Measurements from ENCODE around the gene NR4A2. TPM values are rescaled to one million over a fixed set of nuclear protein-coding genes. Genes with fewer than 3 reads are reported as not detected.

The NR4A2 gene
- total RNA-seq, 2 experiments from 2014 or later: 29.7 to 32.9 TPM

- Mint-ChIP-seq H3K4me3 (no peak overlapping the region), H3K4me1 (ENCODE audit: low read depth) (peaks cover 40% of the 10 kb centered on the region), H3K27me3 (ENCODE audit: low read depth) (no peaks in the 10 kb centered on the region), H3K27ac (peak overlapping the region; percentile 36), H3K36me3 (ENCODE audit: low read depth) (peaks cover 1% of the 10 kb centered on the region), H3K9me3 (no peaks in the 10 kb centered on the region)
- DNase-seq: no peak
- intact Hi-C loops (cut with micrococcal nuclease): no loop called here
- CTCF ChIA-PET: interaction anchor here (1.6 kb wide), 1 partner anchor 98 kb away, joined by 4 read pairs; no protein-coding TSS in a partner anchor
These were observed 6.1 kb upstream of the NR4A2 start for GRCh38 chr2:156338578-156338977.

GRCh38 chr2:156334496-156335478, 2.3 kb upstream of the NR4A2 start:
- Mint-ChIP-seq H3K36me3 (ENCODE audit: low read depth) (peaks cover 20% of the 10 kb centered on the region), H3K4me1 (ENCODE audit: low read depth) (peaks cover 48% of the 10 kb centered on the region), H3K27ac (peak overlapping the region; percentile 95), H3K4me3 (peak overlapping the region; percentile 87), H3K27me3 (ENCODE audit: low read depth) (no peaks in the 10 kb centered on the region), H3K9me3 (no peaks in the 10 kb centered on the region)
- CTCF ChIA-PET: interaction anchor here (0.7 to 3.2 kb wide), 21 partner anchors 8 to 383 kb away, joined by 3 to 44 read pairs (median 3); no protein-coding TSS in a partner anchor
- DNase-seq: peak; percentile 87
- intact Hi-C loops (cut with micrococcal nuclease): loop anchor here (1.0 to 5.0 kb wide), 9 partner anchors 51 to 1293 kb away; partner anchors contain the start of genes ACVR1C and CYTIP

- intact Hi-C loops (cut with micrococcal nuclease): loop anchor here (1.0 to 5.0 kb wide), 9 partner anchors 7 to 1565 kb away; partner anchors contain the start of genes ACVR1C and CYTIP
- Mint-ChIP-seq H3K27me3 (ENCODE audit: low read depth) (no peaks in the 10 kb centered on the region), H3K4me1 (ENCODE audit: low read depth) (peaks cover 46% of the 10 kb centered on the region), H3K27ac (peak overlapping the region; percentile 95), H3K4me3 (peak overlapping the region; percentile 87), H3K9me3 (no peaks in the 10 kb centered on the region), H3K36me3 (ENCODE audit: low read depth) (peaks cover 26% of the 10 kb centered on the region)
- DNase-seq: peak; percentile 76
- CTCF ChIA-PET: interaction anchor here (0.9 to 3.2 kb wide), 7 partner anchors 9 to 255 kb away, joined by 3 to 44 read pairs (median 7); no protein-coding TSS in a partner anchor
These were observed 1.5 kb upstream of the NR4A2 start for GRCh38 chr2:156333951-156334495.

- Mint-ChIP-seq H3K4me3 (peak overlapping the region; percentile 87), H3K36me3 (ENCODE audit: low read depth) (peaks cover 32% of the 10 kb centered on the region), H3K9me3 (no peaks in the 10 kb centered on the region), H3K27ac (peak overlapping the region; percentile 95), H3K27me3 (ENCODE audit: low read depth) (no peaks in the 10 kb centered on the region), H3K4me1 (ENCODE audit: low read depth) (peaks cover 45% of the 10 kb centered on the region)
- no peak for DNase-seq
- intact Hi-C loops (cut with micrococcal nuclease): loop anchor here (1.0 to 5.0 kb wide), 7 partner anchors 8 to 1565 kb away; partner anchors contain the start of genes ACVR1C and CYTIP
- CTCF ChIA-PET: interaction anchor here (0.6 to 3.2 kb wide), 4 partner anchors 10 to 256 kb away, joined by 4 to 44 read pairs (median 20); no protein-coding TSS in a partner anchor
These were observed 891 bp upstream of the NR4A2 start for GRCh38 chr2:156333274-156333950.

- Mint-ChIP-seq H3K36me3 (ENCODE audit: low read depth) (peaks cover 44% of the 10 kb centered on the region), H3K4me3 (peak overlapping the region; percentile 87), H3K27ac (peak overlapping the region; percentile 95), H3K4me1 (ENCODE audit: low read depth) (peaks cover 45% of the 10 kb centered on the region), H3K9me3 (no peaks in the 10 kb centered on the region), H3K27me3 (ENCODE audit: low read depth) (no peaks in the 10 kb centered on the region)
- no peak for DNase-seq
- CTCF ChIA-PET: interaction anchor here (1.4 kb wide), 1 partner anchor 24 kb away, joined by 3 read pairs; no protein-coding TSS in a partner anchor
- intact Hi-C loops (cut with micrococcal nuclease): loop anchor here (1.0 to 5.0 kb wide), 7 partner anchors 104 to 1567 kb away; partner anchors contain the start of genes ACVR1C, CYTIP and GPD2
These were observed 312 bp downstream of the NR4A2 start for GRCh38 chr2:156332284-156332533.

GRCh38 chr2:156331572-156332283, 793 bp downstream of the NR4A2 start:
- DNase-seq: peak; percentile 82
- Mint-ChIP-seq H3K9me3 (no peaks in the 10 kb centered on the region), H3K27ac (peak overlapping the region; percentile 95), H3K4me1 (ENCODE audit: low read depth) (peaks cover 45% of the 10 kb centered on the region), H3K27me3 (ENCODE audit: low read depth) (no peaks in the 10 kb centered on the region), H3K4me3 (peak overlapping the region; percentile 87), H3K36me3 (ENCODE audit: low read depth) (peaks cover 48% of the 10 kb centered on the region)
- intact Hi-C loops (cut with micrococcal nuclease): loop anchor here (1.0 to 5.0 kb wide), 9 partner anchors 9 to 1567 kb away; partner anchors contain the start of genes ACVR1C, CYTIP and GPD2
- CTCF ChIA-PET: interaction anchor here (1.1 to 2.6 kb wide), 3 partner anchors 9 to 258 kb away, joined by 3 to 15 read pairs (median 6); no protein-coding TSS in a partner anchor

- peaks cover 64% of the 10 kb centered on the region for H3K36me3 Mint-ChIP-seq (ENCODE audit: low read depth)
- H3K9me3 Mint-ChIP-seq: no peaks in the 10 kb centered on the region
- CTCF ChIA-PET: interaction anchor here (0.8 to 2.6 kb wide), 3 partner anchors 10 to 293 kb away, joined by 3 to 15 read pairs (median 3); no protein-coding TSS in a partner anchor
- H3K27me3 Mint-ChIP-seq (ENCODE audit: low read depth): peaks cover 3% of the 10 kb centered on the region
- no peak overlapping the region for H3K27ac Mint-ChIP-seq
- peak; percentile 13 for DNase-seq
- intact Hi-C loops (cut with micrococcal nuclease): loop anchor here (2.0 to 5.0 kb wide), 6 partner anchors 15 to 1297 kb away; partner anchors contain the start of genes ACVR1C and CYTIP
- H3K4me3 Mint-ChIP-seq: peak overlapping the region; percentile 87
- H3K4me1 Mint-ChIP-seq (ENCODE audit: low read depth): peaks cover 39% of the 10 kb centered on the region
These were observed 2.4 kb downstream of the NR4A2 start for GRCh38 chr2:156329927-156330726.

GRCh38 chr2:156329031-156329926, 3.2 kb downstream of the NR4A2 start:
- H3K9me3 Mint-ChIP-seq: no peaks in the 10 kb centered on the region
- H3K27me3 Mint-ChIP-seq (ENCODE audit: low read depth): peaks cover 3% of the 10 kb centered on the region
- no peak overlapping the region for H3K27ac Mint-ChIP-seq
- H3K4me1 Mint-ChIP-seq (ENCODE audit: low read depth): peaks cover 37% of the 10 kb centered on the region
- CTCF ChIA-PET: interaction anchor here (1.1 to 2.6 kb wide), 2 partner anchors 11 to 261 kb away, joined by 3 to 15 read pairs; no protein-coding TSS in a partner anchor
- no peak for DNase-seq
- H3K4me3 Mint-ChIP-seq: peak overlapping the region; percentile 87
- H3K36me3 Mint-ChIP-seq (ENCODE audit: low read depth): peaks cover 65% of the 10 kb centered on the region
- intact Hi-C loops (cut with micrococcal nuclease): loop anchor here (2.0 kb wide), 1 partner anchor 950 kb away; no protein-coding TSS in a partner anchor

GRCh38 chr2:156327835-156328695, 4.5 kb downstream of the NR4A2 start:
- no peak overlapping the region for H3K4me3 Mint-ChIP-seq
- H3K36me3 Mint-ChIP-seq (ENCODE audit: low read depth): peaks cover 68% of the 10 kb centered on the region
- no peak overlapping the region for H3K27ac Mint-ChIP-seq
- no peaks in the 10 kb centered on the region for H3K9me3 Mint-ChIP-seq
- CTCF ChIA-PET: no interaction called here
- peaks cover 42% of the 10 kb centered on the region for H3K4me1 Mint-ChIP-seq (ENCODE audit: low read depth)
- intact Hi-C loops (cut with micrococcal nuclease): loop anchor here (2.0 kb wide), 1 partner anchor 949 kb away; no protein-coding TSS in a partner anchor
- H3K27me3 Mint-ChIP-seq (ENCODE audit: low read depth): peaks cover 12% of the 10 kb centered on the region
- no peak for DNase-seq
